Left ventricle myocardium inferior (tissue), 1 donor: ENCODE data around the gene CKAP4. TPM values are rescaled to one million over a fixed set of nuclear protein-coding genes. Genes with fewer than 3 reads are reported as not detected.

Source experiments
- DNase-seq: peaks from one replicate; pipeline ENCODE4 v3.0.0-alpha.2; 2020
- H3K27ac ChIP-seq: fragments of 200-600 bp; replicated peaks from 2 replicates; pipeline ENCODE4 v1.8.0; 2021
- H3K27me3 ChIP-seq: fragments of 200-600 bp; 2 replicates; pipeline ENCODE4 v1.8.0; 2021; ENCODE audit warnings: low read depth
- H3K36me3 ChIP-seq: fragments of 200-600 bp; 2 replicates; pipeline ENCODE4 v1.8.0; 2021
- H3K4me1 ChIP-seq: fragments of 200-600 bp; 2 replicates; pipeline ENCODE4 v1.8.0; 2021
- H3K4me3 ChIP-seq: fragments of 200-600 bp; 2 replicates; pipeline ENCODE4 v1.8.0; 2021; ENCODE audit warnings: mild to moderate bottlenecking, moderate library complexity
- H3K9me3 ChIP-seq: fragments of 200-600 bp; replicated peaks from 2 replicates; pipeline ENCODE4 v1.8.0; 2021
- CTCF ChIP-seq: fragments of 200-600 bp; IDR thresholded peaks from 2 replicates; pipeline ENCODE4 v1.8.0; 2021; ENCODE audit warnings: antibody characterized with exemption, mild to moderate bottlenecking, borderline replicate concordance
- intact Hi-C: fragments of 100-400 bp; cut with micrococcal nuclease; formaldehyde crosslinking; loops from one replicate; pipeline ENCODE4 v1.11.0; 2022
- total RNA-seq: library from RNA; stranded (reverse); fragmentation: NEBNext Ultra II Directional; extraction: Animal tissue kit (Norgen Biotek cat#: 25700); gene quantifications from one replicate; pipeline ENCODE4 v1.2.1, GENCODE V29; 2021
- donor health status: DM: no; HTN: yes; CAD: no; lungs with severe emphysema.

CKAP4 gene
- total RNA-seq, 1 donor from 2014 or later, result 51.8 TPM

DNA sequence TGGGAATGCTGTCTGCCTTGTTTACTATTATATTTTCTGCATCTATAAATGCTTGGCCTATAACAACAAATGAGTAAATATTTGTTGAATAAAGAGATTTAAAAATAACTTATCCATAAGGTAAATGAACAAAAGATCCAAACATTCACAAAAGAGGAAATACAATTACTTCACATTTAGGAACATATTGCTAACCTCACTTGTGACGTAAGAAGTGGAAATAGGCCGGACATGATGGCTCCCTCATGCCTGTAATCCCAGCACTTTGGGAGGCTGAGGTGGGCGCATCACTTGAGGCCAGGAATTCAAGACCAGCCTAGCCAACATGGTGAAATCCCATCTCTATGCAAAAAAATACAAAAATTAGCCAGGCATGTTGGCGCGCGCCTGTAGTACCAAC lies 25.7 kb upstream of the CKAP4 start:
- Histone ChIP-seq H3K27ac (no peak overlapping the region), H3K27me3 (no peaks in the 10 kb centered on the region), H3K36me3 (no peaks in the 10 kb centered on the region), H3K9me3 (no peaks in the 10 kb centered on the region), H3K4me3 (no peak overlapping the region), H3K4me1 (no peaks in the 10 kb centered on the region)
- no peak for TF ChIP-seq CTCF
- no peak for DNase-seq
- intact Hi-C loops, result no loop called here

GRCh38 chr12:106271575-106272505 lies 24.0 kb upstream of the CKAP4 start:
- H3K27ac ChIP-seq, result no peak overlapping the region
- H3K4me3 ChIP-seq, result no peak overlapping the region
- TF ChIP-seq CTCF, result no peak
- H3K9me3 ChIP-seq, result no peaks in the 10 kb centered on the region
- peaks cover 5% of the 10 kb centered on the region for H3K4me1 ChIP-seq
- DNase-seq, result no peak
- no peaks in the 10 kb centered on the region for H3K27me3 ChIP-seq
- intact Hi-C loops, result no loop called here
- no peaks in the 10 kb centered on the region for H3K36me3 ChIP-seq

GRCh38 chr12:106269150-106269771 lies 21.4 kb upstream of the CKAP4 start:
- H3K27me3 ChIP-seq, result no peaks in the 10 kb centered on the region
- TF ChIP-seq CTCF, result no peak
- no peaks in the 10 kb centered on the region for H3K9me3 ChIP-seq
- DNase-seq, result no peak
- H3K36me3 ChIP-seq, result no peaks in the 10 kb centered on the region
- intact Hi-C loops, result no loop called here
- no peak overlapping the region for H3K27ac ChIP-seq
- H3K4me1 ChIP-seq, result peaks cover 5% of the 10 kb centered on the region
- H3K4me3 ChIP-seq, result no peak overlapping the region

DNA sequence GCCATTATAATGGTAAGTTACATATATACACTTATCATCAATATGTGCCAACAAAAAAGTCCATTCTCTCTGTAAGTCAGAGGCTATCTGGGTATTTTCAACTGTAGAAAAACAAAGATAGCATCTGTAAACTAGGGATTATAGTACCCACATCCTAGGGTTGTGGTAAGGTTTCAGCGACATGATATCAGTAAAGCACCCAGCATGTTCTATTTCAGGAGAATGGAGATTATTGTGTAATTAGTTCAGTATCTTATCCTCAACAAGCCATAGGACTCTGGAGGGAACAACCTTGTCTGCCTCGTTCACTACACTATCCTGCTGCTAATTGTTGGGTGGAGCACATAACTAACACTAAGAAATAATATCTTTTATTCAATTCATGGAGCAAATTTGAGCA lies 19.7 kb upstream of the CKAP4 start:
- H3K4me1 ChIP-seq, result peaks cover 5% of the 10 kb centered on the region
- TF ChIP-seq CTCF, result no peak

DNA sequence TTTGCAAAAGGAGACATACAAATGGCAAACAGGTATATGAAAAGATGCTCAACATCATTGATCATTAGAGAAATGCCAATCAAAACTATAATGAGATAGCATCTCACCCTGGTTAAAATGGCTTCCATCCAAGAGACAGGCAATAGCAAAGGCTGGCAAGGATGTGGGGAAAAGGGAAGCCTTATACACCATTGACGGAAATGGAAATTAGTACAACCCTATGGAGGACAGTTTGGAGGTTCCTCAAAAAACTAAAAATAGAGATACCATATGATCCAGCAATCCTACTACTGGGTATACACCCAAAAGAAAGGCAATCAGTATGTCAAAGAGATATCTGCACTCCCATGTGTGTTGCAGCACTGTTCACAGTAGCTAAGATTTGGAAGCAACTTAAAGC lies 17.3 kb upstream of the CKAP4 start:
- no peak for DNase-seq
- TF ChIP-seq CTCF, result no peak
- H3K27ac ChIP-seq, result no peak overlapping the region
- H3K9me3 ChIP-seq, result no peaks in the 10 kb centered on the region
- H3K27me3 ChIP-seq, result no peaks in the 10 kb centered on the region
- intact Hi-C loops, result no loop called here
- no peaks in the 10 kb centered on the region for H3K36me3 ChIP-seq
- H3K4me3 ChIP-seq, result no peak overlapping the region
- peaks cover 5% of the 10 kb centered on the region for H3K4me1 ChIP-seq

More for the DNA sequence above, 19.7 kb upstream of the CKAP4 start:
- Histone ChIP-seq H3K27ac (peak overlapping the region; percentile 39), H3K36me3 (no peaks in the 10 kb centered on the region), H3K9me3 (no peaks in the 10 kb centered on the region), H3K27me3 (no peaks in the 10 kb centered on the region), H3K4me3 (no peak overlapping the region)
- no peak for DNase-seq
- intact Hi-C loops, result no loop called here
